DMS79 treated with DMSO at 0.1 percent for 48 hours (cell line): ENCODE results near the gene PIMREG.

Source experiments
- DNase-seq: peaks from one replicate; lab custom pipeline; 2025; lab: John Stamatoyannopoulos, UW

Gene PIMREG, protein sequence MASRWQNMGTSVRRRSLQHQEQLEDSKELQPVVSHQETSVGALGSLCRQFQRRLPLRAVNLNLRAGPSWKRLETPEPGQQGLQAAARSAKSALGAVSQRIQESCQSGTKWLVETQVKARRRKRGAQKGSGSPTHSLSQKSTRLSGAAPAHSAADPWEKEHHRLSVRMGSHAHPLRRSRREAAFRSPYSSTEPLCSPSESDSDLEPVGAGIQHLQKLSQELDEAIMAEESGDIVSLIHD

DNA sequence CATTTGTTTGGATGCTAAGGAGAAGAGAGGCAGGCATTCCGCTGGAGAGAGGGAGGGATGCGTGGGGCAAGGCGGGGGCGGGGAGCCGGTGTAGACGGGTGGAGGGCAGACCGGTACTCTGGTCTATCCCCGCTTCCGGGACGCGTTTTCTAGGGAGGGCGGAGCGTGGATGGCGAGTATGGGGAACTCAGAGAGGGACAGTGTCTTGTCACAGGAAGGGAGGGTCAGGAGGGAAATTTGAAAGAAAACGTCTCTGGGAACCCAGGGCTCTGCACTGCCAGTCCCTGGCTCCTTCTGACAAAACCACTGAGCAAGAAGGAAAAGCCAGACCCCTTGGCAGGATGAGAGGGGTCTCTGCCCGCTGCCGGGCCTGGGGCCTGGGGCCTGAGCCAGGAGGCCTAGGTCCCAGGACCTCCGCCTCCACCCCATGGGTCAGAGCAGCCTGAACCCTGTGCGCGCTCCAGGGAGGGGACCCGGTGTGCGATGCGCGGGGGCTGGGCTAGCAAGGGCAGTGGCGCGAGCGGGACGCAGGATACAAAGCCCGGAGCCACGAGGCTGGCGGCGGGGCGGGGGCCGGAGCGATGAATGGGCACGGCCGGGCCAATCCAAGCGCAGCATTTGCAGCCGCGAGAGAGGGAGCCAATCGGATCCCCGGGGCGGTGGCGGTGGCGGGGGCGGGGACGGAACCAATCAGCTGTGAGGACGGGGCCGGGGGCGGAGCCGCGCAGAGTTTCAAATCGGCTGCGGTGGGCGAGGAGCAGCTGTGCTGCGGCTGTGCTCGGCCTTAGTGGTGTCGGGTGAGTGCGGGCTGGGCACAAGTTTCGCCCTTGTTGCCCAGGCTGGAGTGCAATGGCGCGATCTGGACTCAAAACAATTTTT lies at the start of gene PIMREG:
PIMREG (plus strand) TSS at position 764 of the 879 bp plus-strand sequence. CDS start 656 bp downstream, outside the sequence.
- DNase-seq = peak; percentile 94

DNA sequence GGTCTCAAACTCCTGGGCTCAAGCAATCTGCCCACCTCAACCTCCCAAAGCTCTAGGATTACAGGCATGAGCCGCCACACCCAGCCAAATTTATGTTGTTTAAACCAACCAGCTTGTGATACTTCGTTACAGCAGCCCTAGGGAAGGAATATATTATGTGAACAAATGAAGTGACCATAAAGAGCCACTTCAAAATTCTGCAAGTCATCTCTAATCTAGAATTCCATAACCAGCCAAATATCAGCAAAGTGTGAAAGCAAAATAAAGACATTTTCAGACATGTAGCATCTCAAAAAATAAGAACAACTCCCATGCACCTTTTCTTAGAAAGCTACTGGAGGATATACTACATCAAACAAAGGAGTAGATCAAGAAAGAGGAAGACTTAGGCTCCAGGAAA lies 45.3 kb upstream of the PIMREG start:
- no peak for DNase-seq

DNA sequence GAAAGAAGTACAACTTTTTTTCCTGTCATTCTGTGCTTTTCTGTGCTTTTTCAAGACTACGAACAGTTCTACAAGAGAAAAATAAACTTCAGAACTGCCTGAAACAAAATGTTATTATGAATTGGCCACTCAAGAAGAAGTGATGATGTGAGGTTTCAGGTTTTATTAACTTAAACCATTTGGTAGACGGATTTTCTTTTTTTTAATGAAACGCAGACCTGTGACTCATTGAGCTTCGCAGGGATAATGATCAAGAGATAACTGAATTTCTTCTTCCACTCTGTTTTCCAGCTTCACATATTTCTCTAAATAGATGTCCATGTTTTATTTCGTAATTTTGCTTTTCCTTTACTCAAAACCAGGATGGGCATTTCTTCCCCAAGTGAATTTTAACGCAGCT lies 42.0 kb upstream of the PIMREG start:
- no peak for DNase-seq

DNA sequence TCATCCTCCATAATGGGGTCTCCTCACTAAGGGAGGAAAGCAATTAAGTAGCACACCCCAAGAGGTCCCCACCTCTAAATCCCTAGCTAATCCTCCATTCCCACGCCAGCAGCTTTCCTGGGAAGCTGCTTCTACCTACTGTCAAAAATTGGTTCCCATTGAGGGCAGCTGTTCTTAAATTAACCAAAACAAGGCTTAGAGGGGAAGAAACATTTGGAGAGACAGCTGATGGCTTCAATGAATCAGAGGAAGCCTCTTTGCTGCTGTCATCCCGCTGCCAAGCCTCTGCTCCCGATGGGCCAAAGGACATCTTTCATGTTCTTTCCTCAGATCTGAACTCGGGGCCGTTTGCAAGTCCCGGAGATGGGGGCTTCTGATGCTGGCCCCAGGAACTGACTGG lies 36.0 kb upstream of the PIMREG start:
- DNase-seq = no peak

DNA sequence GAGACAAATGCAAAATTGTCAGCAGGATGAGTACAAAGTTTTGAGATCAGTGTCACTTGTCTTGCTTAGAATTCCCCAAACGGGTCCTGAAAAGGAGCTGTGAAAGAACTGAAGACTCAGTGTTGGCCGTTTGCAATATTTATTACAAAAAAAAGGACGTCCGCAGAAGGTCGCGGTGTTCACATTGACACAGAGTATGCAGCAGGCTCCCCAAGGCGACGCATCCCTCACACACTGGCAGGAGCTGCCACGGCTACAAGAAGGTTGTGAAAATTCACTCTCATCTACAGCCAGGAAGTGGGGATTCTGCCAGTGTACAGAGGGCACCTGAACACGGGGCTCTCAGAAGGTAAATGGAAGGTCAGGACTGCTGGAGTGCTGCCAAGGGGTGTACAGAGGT lies 35.5 kb upstream of the PIMREG start:
- no peak for DNase-seq

DNA sequence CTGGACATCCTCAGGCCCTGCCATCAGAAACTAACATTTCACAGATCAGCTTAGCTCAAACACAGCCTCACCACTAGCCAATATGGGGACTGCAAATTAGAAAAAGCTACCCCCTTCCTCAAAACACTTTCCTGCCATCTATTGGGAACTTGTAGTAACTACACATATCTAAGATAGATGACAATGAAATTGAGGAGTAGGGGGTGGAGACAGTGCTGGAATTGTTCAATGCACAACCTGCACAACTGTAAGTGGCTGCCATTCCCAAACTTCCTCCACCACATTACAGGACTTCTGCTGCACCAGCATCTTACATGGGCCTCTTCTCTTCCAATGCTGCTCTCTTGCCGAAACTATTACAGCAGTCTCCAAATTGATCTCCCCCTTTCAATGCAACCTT lies 31.2 kb upstream of the PIMREG start:
- DNase-seq = peak; percentile 38

DNA sequence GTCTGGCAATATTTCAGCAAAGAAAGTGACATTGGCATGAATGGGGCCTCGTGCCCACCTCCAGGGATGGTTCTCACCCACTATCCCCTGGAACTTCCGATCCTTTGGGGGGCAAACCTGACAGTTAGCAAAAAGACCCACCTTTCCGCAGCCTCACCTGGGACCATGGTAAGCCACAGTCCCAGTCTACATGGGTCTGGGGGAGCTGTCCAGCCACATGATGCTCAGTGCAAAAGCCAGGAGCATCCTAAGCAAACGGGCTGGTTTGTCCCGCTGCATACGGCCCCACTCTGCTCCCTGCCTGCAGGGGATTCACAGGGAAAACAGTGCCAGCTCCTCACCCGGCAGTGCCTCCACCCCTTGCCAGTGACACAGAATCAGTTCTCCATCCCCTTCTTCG lies 28.6 kb upstream of the PIMREG start:
- no peak for DNase-seq

DNA sequence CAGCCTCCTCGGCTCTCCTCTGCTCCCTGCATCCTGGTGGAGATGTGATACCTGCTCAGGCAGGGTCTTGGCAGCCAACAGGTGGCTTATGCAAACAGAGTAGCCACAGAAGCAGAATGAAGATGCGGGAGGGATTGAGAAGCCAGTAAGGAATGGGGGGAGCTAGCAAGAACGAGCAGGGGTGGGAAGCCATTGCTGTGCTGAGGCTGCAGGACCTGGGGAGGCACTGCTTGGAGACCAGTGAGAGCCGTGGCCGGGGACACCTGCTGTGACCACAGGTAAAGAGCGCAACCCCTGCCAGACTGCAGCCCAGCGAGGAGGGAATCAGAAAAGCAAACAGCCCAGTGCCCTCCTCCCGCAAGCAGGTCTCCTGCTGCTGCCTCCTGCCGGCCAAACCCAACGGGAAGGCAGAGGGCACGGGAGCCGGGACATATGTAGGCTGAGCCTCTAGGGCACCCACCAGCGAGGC lies 24.0 kb upstream of the PIMREG start:
- DNase-seq = peak; percentile 42

DNA sequence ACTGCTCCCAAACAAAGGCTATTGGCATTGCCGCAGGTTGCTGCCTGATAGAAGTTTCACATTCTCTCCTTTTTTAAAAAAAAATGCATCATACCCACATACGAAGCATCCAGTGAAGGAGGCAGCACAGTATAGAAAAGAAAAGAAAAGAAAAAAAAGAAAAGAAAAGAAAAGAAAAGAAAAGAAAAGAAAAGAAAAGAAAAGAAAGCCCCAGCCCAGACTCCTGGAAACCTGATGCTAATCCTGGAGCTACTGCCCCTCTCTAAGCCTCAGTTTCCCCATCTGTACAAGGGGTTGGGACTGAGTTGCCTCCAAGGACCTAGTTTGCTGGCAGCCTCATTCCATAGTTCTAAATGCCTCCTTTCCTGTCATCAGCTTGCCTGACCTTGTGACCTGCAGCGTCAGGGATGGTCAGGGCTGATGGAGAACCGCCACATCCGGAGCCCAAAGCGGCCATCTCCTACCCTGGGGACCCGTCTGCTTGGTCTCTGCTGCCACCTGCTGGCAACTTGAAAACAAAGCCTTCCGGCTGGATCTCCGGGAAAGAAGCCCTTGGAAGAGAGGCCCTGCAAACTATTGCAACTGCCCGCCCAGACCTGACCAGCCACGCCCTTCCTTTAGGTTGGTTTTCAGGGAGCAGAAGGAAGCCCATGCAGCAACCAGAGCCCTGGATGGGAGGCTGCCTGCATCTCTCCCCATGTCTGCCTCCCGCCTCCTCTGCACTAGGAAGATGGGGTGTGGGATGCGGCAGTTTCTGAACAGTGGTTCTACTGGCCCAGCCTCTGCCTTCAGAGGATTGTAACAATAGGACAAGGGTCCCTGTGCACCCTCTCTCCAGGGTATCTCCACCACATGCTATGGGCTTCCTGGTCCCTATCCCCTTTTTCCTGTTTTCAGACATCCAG lies 22.3 kb upstream of the PIMREG start:
- peak; percentile 76 for DNase-seq

DNA sequence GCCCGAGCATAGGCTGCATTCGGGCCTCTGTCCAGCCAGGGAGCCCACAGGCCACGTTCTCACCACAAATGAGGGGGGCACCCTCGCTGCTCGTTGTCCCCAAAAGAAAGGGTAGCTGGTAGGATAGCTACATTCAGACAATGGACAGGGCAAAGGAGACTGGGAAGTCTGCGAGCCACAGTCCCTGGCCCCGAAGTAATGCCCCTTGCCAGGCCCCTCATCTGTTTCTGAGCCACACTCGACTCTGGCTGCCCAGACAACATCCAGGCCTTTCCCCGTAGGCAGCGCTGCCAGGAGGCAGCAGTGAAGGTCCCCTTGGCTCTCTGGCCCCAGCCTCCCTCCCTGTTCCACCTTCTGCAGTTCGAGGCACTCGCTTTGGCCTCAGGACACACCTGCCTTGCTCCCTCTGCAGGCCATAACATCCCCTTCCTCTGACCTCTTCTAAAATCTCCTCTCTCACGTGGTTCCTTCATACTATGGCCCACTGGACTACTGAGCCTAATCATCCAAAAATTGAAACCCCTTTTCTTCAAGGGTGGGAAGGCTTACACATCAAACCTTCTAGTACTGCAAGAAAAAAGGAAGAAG lies 21.5 kb upstream of the PIMREG start:
- no peak for DNase-seq

DNA sequence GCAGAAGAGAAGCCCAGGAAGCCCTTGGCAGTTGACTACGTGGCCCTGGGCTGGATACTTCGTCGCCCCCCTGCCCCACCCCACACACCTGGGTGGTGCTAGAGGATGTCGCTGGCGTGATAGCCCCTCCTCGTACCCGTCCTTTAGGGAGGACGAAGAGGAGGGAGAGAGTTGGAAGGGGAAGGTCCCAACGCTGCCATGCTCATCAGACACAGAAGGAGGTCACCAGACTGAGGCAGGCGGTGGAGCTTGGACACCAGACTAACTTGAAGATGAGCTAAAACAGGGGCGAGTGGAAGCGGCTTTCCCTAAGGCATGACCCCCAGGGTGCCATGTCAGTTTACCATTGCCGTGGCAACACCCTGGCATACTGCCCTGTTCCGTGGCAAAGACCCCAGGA lies 20.3 kb upstream of the PIMREG start:
- DNase-seq = no peak

DNA sequence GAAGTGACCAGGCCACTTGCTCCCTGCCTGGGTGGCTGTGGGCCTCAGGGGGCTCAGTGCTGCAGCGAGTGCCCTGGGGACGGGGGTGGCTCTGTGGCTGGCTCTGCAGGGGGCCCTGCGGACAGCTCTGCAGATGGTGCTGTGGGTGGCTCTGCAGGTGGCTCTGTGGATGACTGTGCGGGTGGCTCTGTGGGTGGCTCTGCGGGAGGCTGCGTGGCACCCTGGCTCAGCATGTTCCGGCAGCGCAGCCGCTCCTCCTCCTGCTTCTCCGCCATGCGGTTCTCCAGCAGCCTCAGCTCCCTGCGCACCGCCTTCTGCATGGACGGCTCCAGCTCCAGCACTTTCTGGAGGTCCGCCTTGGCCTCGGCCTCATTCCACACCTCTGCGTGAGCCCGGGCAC lies 18.8 kb upstream of the PIMREG start:
- DNase-seq = no peak

DNA sequence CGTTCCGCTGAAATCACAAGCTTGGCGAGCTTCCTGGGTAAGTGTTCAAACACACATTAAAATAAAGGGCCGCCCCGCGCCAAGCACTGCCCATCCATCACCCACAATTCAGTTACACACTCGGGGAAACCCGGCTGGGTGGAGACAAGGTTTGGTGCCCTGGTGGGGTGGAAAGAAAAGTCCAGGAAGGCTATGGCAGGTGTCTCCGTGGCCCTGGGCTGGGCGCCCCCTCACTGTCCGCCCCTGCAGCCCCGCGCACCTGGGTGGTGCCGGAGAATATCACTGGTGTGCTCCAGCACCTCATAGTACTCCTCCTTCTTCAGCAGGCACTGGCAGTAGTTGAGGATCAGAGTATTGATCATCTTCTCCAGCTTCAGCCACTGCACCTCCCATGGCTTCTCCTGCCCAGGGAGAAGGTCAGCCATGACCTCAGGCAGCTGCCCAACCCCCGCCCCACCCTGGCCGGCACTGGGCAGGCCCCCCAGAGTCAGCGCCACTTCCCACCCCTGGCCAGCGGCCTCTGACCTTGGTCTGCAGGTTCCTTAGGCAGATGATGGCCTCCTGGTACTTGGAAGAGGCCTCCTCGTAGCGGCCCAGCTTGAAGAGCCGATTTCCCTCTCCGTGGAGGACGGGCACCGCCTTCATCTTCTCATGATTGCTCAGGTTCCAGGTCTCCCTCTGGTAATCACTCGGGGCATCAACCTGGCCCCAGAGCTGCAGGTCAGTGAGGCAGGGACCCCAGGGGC lies 17.7 kb upstream of the PIMREG start:
- DNase-seq = no peak

DNA sequence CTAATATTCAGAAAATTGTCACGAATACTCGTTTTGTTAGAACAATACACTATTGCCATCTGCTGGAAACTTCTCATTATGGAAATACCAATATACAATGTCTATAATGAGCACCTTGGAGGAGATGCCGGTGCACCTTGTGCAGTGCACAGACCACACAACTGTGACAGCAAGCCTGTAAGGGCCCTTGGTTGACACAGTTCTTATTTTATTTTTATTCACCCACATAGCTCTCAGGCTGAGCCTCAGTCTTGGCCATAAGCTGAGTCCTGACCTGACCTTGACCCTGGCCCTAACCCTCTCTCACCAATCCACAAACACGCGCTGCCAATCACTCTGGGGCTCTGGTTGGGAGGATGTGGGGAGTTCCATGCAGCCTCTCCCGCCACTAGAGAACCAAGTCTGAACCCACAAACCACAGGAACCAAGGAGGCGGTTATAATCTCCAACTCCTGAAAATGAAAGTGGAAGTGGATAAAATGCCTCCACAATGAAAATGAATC lies 16.9 kb upstream of the PIMREG start:
- DNase-seq = no peak

DNA sequence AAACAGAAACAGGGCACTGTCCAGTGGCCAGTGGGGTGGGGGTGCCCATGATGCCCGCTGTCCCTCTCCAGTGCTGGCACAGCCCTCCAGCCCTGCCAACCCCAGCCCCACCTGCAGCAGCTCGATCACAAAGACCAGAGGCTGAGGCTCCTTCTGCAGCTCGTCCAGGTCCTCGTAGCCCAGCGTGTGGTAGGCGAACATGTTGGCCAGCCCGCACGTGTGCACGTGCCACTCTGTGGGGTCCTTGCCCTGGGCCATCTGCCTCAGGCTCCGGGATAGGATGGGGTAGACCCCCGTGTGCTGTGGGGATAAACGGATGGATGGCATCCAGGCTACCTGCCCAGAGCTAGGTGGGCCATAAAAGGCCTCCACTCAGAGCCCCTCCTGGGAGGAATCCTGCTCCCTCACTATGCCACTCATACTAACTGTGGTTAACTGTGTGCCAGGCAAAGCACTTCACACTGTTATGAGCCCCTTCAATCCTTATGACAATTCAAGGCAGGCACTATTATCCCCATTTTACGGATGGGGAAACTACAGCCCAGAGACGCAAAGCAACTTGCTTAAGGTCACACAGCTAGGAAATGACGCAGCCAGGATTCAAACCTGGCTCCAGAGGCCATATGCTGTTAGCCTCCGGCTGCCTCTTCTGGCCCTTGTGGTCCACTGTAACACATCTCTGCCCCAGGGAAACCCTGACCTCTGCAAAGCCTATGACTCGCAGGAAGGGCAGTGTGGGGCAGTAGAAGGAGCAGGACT lies 15.9 kb upstream of the PIMREG start:
- DNase-seq = no peak

DNA sequence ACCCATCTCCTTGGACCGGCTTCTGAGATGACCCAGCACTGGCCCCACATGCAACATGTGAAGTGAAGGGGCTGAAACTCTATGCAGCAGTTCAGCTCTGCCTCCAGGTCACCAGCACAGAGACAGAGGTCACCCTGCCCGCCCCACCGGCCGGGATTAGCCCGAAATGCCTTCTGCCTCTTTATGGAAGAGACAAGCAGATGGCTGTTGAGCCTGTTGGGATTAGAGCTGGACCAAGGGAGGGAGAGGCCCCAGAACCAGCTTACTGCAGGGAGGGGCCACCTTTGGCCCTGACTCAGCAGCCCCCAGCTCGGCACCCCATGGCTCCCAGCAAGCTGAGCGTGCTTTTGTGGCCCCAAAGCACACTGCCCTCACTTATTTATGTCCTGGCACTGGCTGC lies 15.0 kb upstream of the PIMREG start:
- no peak for DNase-seq

DNA sequence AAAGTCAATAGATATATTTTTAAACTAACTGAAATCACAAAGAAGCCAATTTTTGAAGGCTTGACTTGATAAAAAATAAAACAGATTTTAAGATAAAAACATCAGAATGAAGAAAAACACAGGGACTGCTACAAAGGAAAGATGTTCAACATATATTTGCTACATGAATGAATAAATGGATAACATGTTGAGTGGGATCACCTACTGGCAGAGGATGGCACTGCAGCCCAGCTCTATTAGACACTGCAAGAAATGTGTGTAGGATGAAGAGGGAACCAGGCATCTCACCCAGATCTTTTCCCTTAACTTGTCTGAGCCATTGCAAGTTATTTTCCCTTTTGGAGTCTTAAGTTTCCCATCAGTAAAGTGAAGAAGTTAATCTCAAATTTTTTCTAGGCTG lies 13.5 kb upstream of the PIMREG start:
- DNase-seq = no peak

DNA sequence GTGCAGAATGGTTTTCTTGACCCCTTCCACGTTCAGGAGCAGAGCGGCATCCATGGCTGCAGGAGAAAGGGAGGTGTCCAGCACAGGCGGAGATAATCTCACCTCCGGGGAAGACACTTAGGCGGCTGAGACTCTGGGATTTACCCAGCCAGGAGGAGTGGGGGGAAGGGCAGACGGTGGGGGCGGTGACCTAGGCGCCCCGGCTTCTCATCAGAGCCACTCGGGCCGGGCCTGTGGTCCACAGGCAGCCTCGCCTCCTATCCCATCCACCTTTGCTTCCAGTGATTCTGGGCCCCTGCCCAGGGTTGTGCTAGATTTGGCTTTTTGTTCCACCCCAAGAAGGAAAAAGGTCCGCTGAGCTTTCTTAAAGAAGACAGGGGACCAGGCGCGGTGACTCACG lies 9.2 kb upstream of the PIMREG start, which contains the start of gene AIPL1:
AIPL1 (minus strand) TSS at position 71 of the 400 bp plus-strand sequence; CDS start at position 54, 17 bp downstream.
- no peak for DNase-seq

DNA sequence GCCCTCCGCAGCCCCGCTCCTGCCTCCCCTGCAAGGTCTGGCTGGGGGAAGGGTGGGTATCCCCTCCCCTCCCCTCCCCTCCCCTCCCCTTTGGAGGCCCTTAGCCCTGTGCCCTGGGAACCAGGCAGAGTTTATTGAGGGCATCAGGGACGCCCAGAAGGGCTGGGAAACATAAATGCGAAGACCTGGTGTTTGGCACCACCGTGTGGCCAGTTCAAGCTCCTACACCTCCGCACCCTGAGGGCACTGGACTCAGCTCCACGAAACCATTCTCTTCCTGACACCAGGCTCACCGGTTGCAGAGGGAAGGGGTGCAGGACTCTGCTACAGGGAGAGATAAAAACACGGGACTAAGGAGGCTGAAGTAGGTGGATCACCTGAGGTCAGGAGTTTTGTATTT lies 8.3 kb upstream of the PIMREG start:
- peak; percentile 65 for DNase-seq

DNA sequence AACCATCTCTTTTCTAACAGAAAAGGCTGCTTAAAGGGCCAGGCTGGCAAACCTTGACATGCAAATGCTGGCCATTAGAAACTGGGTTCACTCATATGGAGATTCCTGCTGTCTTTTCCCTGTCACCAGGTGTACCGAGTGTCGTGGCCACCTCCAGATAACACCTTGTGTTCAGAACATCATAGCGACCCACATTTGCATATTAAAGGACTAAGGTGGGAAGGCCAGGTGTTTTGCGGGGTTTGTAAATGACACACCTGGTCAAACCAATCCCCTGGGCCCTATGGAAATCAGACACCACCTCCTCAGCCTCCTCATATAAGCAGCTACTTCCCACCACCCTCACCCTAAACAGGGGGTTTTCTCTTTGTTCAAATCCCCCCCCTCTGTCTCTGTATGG lies 6.8 kb upstream of the PIMREG start:
- no peak for DNase-seq
